Endothelial cell of umbilical vein (primary cell): ENCODE measurements around the gene RSRC2. TPM values are rescaled to one million over a fixed set of nuclear protein-coding genes. Genes with fewer than 3 reads are reported as not detected.

Experiments
- BruUV-seq: library from RNA; stranded (reverse); fragments of 400-500 nt; replicated peaks from 2 replicates; lab custom pipeline; 2021; lab: Mats Ljungman, UMichigan
- CTCF ChIA-PET: fragments of 300-600, 350-600 bp; sonication (Branson Sonifier 250); formaldehyde crosslinking; loops from one replicate; lab custom pipeline; 2021; ENCODE audit warnings: antibody characterized with exemption, inconsistent platforms; lab: Charles Lee
- POLR2A ChIA-PET: fragments of 300-600, 350-600 bp; sonication (Branson Sonifier 250); formaldehyde crosslinking; loops from one replicate; lab custom pipeline; 2021; ENCODE audit warnings: antibody characterized with exemption, inconsistent platforms; lab: Charles Lee
- DNase-seq: peaks from one replicate; pipeline ENCODE4 v3.0.0-alpha.2; 2011; ENCODE audit warnings: low read depth, low spot score
- FAIRE-seq: peaks from 2 replicates; lab custom pipeline; 2011; peaks lifted over from hg19 to GRCh38; lab: Jason Lieb, UNC
- H2AFZ ChIP-seq: 2 replicates; pipeline ENCODE4 v1.6.0; 2012; ENCODE audit warnings: low read depth, low read length, control low read depth, inconsistent platforms
- H3K27ac ChIP-seq: 2 replicates; pipeline ENCODE4 v1.5.1; 2011; ENCODE audit warnings: low read depth, mild to moderate bottlenecking, control low read depth, low read length, moderate library complexity; ENCODE audit not compliant: insufficient read depth
- H3K27me3 ChIP-seq, 2 experiments: 2 replicates each; pipeline versions ENCODE4 v1.6.0 to v1.6.1; 2011; ENCODE audit warnings: low read length in 2 of 2, mixed read lengths in 1 of 2; ENCODE audit not compliant: control insufficient read depth in 2 of 2, insufficient read depth in 2 of 2
- H3K36me3 ChIP-seq, 2 experiments: 2 replicates in 1 of 2; 3 replicates in 1 of 2; pipeline ENCODE4 v1.5.1; 2011; ENCODE audit warnings: low read length in 2 of 2, mild to moderate bottlenecking in 1 of 2, moderate library complexity in 1 of 2; ENCODE audit not compliant: control insufficient read depth in 2 of 2, insufficient read depth in 2 of 2; ENCODE audit errors: extremely low read depth in 1 of 2
- H3K4me1 ChIP-seq: 3 replicates; pipeline ENCODE4 v1.5.1; 2011; ENCODE audit warnings: mild to moderate bottlenecking, low read length; ENCODE audit not compliant: control insufficient read depth, insufficient read depth; ENCODE audit errors: extremely low read depth
- H3K4me2 ChIP-seq: 2 replicates; pipeline ENCODE4 v1.6.1; 2011; ENCODE audit warnings: low read length, control low read depth, mixed read lengths; ENCODE audit not compliant: insufficient read depth
- H3K4me3 ChIP-seq, 3 experiments: fragments of 200-600 bp in 1 of 3; sonication (generic), shearing (Covaris generic) in 1 of 3; replicated peaks in 1 of 3; 2 replicates each; pipeline ENCODE4 v1.5.1; 2011 to 2016; ENCODE audit warnings: control low read depth in 3 of 3, low read length in 3 of 3, mild to moderate bottlenecking in 2 of 3, inconsistent platforms in 1 of 3, low read depth in 1 of 3, moderate library complexity in 1 of 3; ENCODE audit not compliant: insufficient read depth in 1 of 3
- H3K79me2 ChIP-seq: 2 replicates; pipeline ENCODE4 v1.6.0; 2012; ENCODE audit warnings: low read length, inconsistent platforms; ENCODE audit not compliant: control insufficient read depth, insufficient read depth
- H3K9ac ChIP-seq: replicated peaks from 2 replicates; pipeline ENCODE3; 2011; ENCODE audit warnings: low read length, control low read depth; ENCODE audit not compliant: insufficient read depth; ENCODE audit errors: extremely low read depth
- H3K9me1 ChIP-seq: replicated peaks from 3 replicates; pipeline ENCODE4 v1.6.0; 2011; ENCODE audit warnings: mild to moderate bottlenecking, low read length; ENCODE audit not compliant: control insufficient read depth, insufficient read depth; ENCODE audit errors: extremely low read depth
- H3K9me3 ChIP-seq: replicated peaks from 2 replicates; pipeline ENCODE4 v1.5.1; 2012; ENCODE audit warnings: low read length, inconsistent platforms; ENCODE audit not compliant: control insufficient read depth, insufficient read depth
- H4K20me1 ChIP-seq: replicated peaks from 2 replicates; pipeline ENCODE3; 2011; ENCODE audit warnings: mild to moderate bottlenecking, low read length; ENCODE audit not compliant: control insufficient read depth, insufficient read depth; ENCODE audit errors: extremely low read depth
- CTCF ChIP-seq, 2 donors: IDR thresholded peaks; 1 replicate in 1 of 2; 2 replicates in 1 of 2; pipeline ENCODE4 v1.5.1; 2011; ENCODE audit warnings: low read length in 2 of 2, mild to moderate bottlenecking in 2 of 2, moderate library complexity in 2 of 2, control low read depth in 1 of 2, inconsistent platforms in 1 of 2, low read depth in 1 of 2; ENCODE audit not compliant: insufficient read depth in 1 of 2; ENCODE audit errors: extremely low read depth in 1 of 2
- EZH2 ChIP-seq: IDR thresholded peaks from 2 replicates; pipeline ENCODE4 v1.6.1; 2012; ENCODE audit warnings: borderline replicate concordance, low read depth, mild to moderate bottlenecking, moderate library complexity, low read length, inconsistent platforms; ENCODE audit not compliant: severe bottlenecking
- FOS ChIP-seq: IDR thresholded peaks from 2 replicates; pipeline ENCODE4 v1.6.1; 2011; ENCODE audit warnings: mild to moderate bottlenecking, low read length, moderate library complexity, borderline replicate concordance; ENCODE audit not compliant: insufficient read depth
- GATA2 ChIP-seq: IDR thresholded peaks from 2 replicates; pipeline ENCODE4 v1.7.0; 2011; ENCODE audit warnings: low read depth, mild to moderate bottlenecking, moderate library complexity, mixed read lengths, low read length; ENCODE audit not compliant: insufficient read length, insufficient read depth
- MAX ChIP-seq: IDR thresholded peaks from 2 replicates; pipeline ENCODE4 v1.6.1; 2011; ENCODE audit not compliant: insufficient read depth, insufficient read length
- MYC ChIP-seq: IDR thresholded peaks from one replicate; pipeline ENCODE4 v1.6.1; 2011; ENCODE audit warnings: mild to moderate bottlenecking, low read depth, low read length
- POLR2A ChIP-seq: IDR thresholded peaks from 2 replicates; pipeline ENCODE4 v1.6.1; 2012; ENCODE audit warnings: low read depth, mild to moderate bottlenecking, control low read depth, low read length
- POLR2AphosphoS5 ChIP-seq: IDR thresholded peaks from 2 replicates; pipeline ENCODE4 v1.6.1; 2012; ENCODE audit warnings: low read depth, mild to moderate bottlenecking, control low read depth, low read length, moderate library complexity; ENCODE audit not compliant: insufficient read depth
- dilution Hi-C: fragments of 300-500 bp; cut with MboI; formaldehyde crosslinking; loops from one replicate; pipeline ENCODE4 v1.15.0; 2019; ENCODE audit warnings: low sequenced_read_pairs; ENCODE audit not compliant: extremely low pct_ligation_motif_present
- intact Hi-C: fragments of 100-400 bp; cut with micrococcal nuclease; formaldehyde crosslinking; loops from one replicate; pipeline ENCODE4 v1.10.0; 2022
- polyA plus RNA-seq, 4 experiments: library from polyadenylated mRNA; depleted of rRNA in 3 of 4; stranded (reverse) in 3 of 4; unstranded in 1 of 4; fragments of >200 nt; gene quantifications; 2 replicates each; pipeline versions ENCODE4 v1.2.1 to v1.2.3, GENCODE V29; 2011 to 2012; ENCODE audit warnings: missing spikeins in 1 of 4
- total RNA-seq: library from RNA; stranded (reverse); gene quantifications from 2 replicates; pipeline ENCODE4 v1.2.3, GENCODE V29; 2021

RSRC2 gene
- total and polyA plus RNA-seq, 2 donors (not counting 3 experiments of a cell fraction or from before 2014, with no cell fraction given), result 17.6 to 81.1 TPM

GRCh38 chr12:122547330-122547729, 20.6 kb upstream of the RSRC2 start:
- Histone ChIP-seq H3K9me3 (no peaks in the 10 kb centered on the region), H3K36me3 (peaks cover 2 to 13% of the 10 kb centered on the region in 2 experiments), H4K20me1 (no peaks in the 10 kb centered on the region), H3K27me3 (no peaks in the 10 kb centered on the region), H3K79me2 (no peaks in the 10 kb centered on the region), H2AFZ (no peak overlapping the region), H3K9me1 (no peaks in the 10 kb centered on the region), H3K4me1 (no peaks in the 10 kb centered on the region), H3K27ac (no peak overlapping the region), H3K9ac (no peak overlapping the region), H3K4me2 (no peak overlapping the region), H3K4me3 (no peak overlapping the region)
- TF ChIP-seq MAX, result no peak
- TF ChIP-seq FOS, result no peak
- TF ChIP-seq MYC, result no peak
- TF ChIP-seq CTCF (IDR thresholded peaks at IDR 0.05; ENCODE audit: extremely low read depth in 1 of 2, insufficient read depth in 1 of 2, low read depth in 1 of 2, low read length in 2 of 2), result no peak
- no peak for TF ChIP-seq GATA2
- no peak for TF ChIP-seq POLR2A
- no peak for TF ChIP-seq EZH2
- TF ChIP-seq POLR2AphosphoS5, result no peak
- intact Hi-C loops (no loop called here), dilution Hi-C loops (no loop called here)
- DNase-seq (no peak), FAIRE-seq (no peak)
- ChIA-PET POLR2A (no interaction called here), CTCF (interaction anchor here (4.2 kb wide), 1 partner anchor 9 kb away, joined by 19 read pairs; no protein-coding TSS in a partner anchor)
- BruUV-seq, result no TSS peak
